C4-2B (cell line): ENCODE results near the gene UBXN6.

ENCODE experiments used
- H3K27ac ChIP-seq: fragments of 450-650 bp; 2 replicates; pipeline ENCODE4 v1.5.1; 2017
- ZFX ChIP-seq: fragments of 450-650 bp; IDR thresholded peaks from 2 replicates; pipeline ENCODE4 v1.6.1; 2017
- TF ChIP-seq, protein P1 (sequence below): fragments of 450-650 bp; conservative IDR thresholded peaks from 2 replicates; pipeline ENCODE4 v1.5.1; 2017; ENCODE audit warnings: mild to moderate bottlenecking

The UBXN6 gene

DNA sequence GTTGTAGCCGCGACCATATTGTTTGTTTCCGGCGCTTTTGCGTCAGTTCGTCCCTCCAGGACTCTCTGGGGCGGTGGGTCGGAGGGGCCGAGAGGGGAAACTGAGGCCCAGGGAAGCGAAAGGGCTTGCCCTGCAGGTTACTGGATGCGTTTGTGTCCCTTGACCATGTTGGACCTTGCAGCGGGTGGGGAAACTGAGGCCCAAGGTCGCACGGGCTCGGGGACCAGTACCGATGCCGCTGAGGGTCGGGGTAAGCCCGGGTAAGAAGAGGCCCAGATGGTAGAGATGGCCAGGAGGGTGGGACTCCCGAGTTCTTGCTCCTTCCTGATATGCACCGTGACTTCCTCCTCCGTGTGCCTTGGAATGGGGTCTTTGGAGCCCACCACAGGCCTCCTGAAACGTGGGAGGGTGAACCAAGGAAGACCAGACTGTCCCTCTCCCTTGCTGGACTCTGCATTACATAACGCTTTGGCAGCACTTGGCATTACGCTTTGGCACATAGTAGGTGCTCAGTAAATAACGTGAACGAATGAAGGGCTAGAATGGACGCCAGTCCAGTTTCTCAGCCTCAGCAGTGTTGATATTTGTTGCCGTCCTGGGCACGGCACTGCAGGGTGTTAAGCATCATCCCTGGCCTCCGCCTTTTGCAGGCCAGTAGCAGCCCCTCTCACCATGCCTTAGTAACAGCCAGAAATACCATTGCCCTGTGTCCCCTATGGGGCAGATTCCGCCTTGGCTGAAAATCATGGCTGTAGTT lies 54.4 kb downstream of the UBXN6 start:
- TF ChIP-seq, protein P1, sequence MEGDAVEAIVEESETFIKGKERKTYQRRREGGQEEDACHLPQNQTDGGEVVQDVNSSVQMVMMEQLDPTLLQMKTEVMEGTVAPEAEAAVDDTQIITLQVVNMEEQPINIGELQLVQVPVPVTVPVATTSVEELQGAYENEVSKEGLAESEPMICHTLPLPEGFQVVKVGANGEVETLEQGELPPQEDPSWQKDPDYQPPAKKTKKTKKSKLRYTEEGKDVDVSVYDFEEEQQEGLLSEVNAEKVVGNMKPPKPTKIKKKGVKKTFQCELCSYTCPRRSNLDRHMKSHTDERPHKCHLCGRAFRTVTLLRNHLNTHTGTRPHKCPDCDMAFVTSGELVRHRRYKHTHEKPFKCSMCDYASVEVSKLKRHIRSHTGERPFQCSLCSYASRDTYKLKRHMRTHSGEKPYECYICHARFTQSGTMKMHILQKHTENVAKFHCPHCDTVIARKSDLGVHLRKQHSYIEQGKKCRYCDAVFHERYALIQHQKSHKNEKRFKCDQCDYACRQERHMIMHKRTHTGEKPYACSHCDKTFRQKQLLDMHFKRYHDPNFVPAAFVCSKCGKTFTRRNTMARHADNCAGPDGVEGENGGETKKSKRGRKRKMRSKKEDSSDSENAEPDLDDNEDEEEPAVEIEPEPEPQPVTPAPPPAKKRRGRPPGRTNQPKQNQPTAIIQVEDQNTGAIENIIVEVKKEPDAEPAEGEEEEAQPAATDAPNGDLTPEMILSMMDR, result no peak
- TF ChIP-seq ZFX, result peak; percentile 63
- peak overlapping the region; percentile 93 for H3K27ac ChIP-seq

- H3K27ac ChIP-seq, result peak within 1 kb of the TSS; percentile 93
- peak; percentile 94 for TF ChIP-seq ZFX
- TF ChIP-seq, protein P1, result no peak
Observed at GRCh38 chr19:4402171-4403004, 55.2 kb downstream of the UBXN6 start, which contains the start of gene CHAF1A. TSS of gene CHAF1A (plus strand) at chr19:4402640. CDS start at chr19:4402763, 123 bp downstream.

GRCh38 chr19:4401769-4402170 lies 55.8 kb downstream of the UBXN6 start:
- peak overlapping the region; percentile 93 for H3K27ac ChIP-seq
- TF ChIP-seq ZFX, result no peak
- TF ChIP-seq, protein P1, result no peak

- peak; percentile 96 for TF ChIP-seq ZFX
- TF ChIP-seq, protein P1, result peak; percentile 100
- H3K27ac ChIP-seq, result peak within 1 kb of the TSS; percentile 97
Observed at GRCh38 chr19:4400135-4400936, 57.3 kb downstream of the UBXN6 start, which contains the start of gene SH3GL1. TSS of gene SH3GL1 (minus strand) at chr19:4400547. CDS start at chr19:4400368, 179 bp downstream.

- TF ChIP-seq, protein P1, result no peak
- TF ChIP-seq ZFX, result no peak
- H3K27ac ChIP-seq, result peak overlapping the region; percentile 97
Observed at GRCh38 chr19:4399812-4400134, 57.8 kb downstream of the UBXN6 start.

- H3K27ac ChIP-seq, result no peak overlapping the region
- TF ChIP-seq ZFX, result no peak
- TF ChIP-seq, protein P1, result no peak
Observed at GRCh38 chr19:4396949-4397783, 60.4 kb downstream of the UBXN6 start.
